Naive thymus-derived CD4-positive, alpha-beta T cell (primary cell): Measurements from ENCODE around the gene SPTBN4. TPM values are rescaled to one million over a fixed set of nuclear protein-coding genes. Genes with fewer than 3 reads are reported as not detected.
"Not testable (repeated sequence)": the region's sequence is repeated elsewhere in the genome, so short reads cannot be mapped to it uniquely, and the experiment has no call there.

Experiments
- ATAC-seq: fragments of 150-1000 bp; cut with Tn5 transposase; 2 replicates; pipeline ENCODE4 v1.10.0; 2021; ENCODE audit warnings: mild to moderate bottlenecking, moderate library complexity
- CTCF ChIA-PET: fragments of 350-600 bp; sonication (Branson Sonifier 250); formaldehyde crosslinking; loops from one replicate; lab custom pipeline; 2021; ENCODE audit warnings: antibody characterized with exemption; lab: Charles Lee
- POLR2A ChIA-PET: fragments of 350-600 bp; sonication (Branson Sonifier 250); formaldehyde crosslinking; loops from one replicate; lab custom pipeline; 2021; ENCODE audit warnings: antibody characterized with exemption, inconsistent platforms; lab: Charles Lee
- DNase-seq, 9 donors: peaks; one replicate each; pipeline versions ENCODE4 v3.0.0 to v3.0.0-alpha.2; 2020 to 2022; ENCODE audit warnings: mixed read lengths in 1 of 9
- H3K27ac ChIP-seq: one replicate; pipeline ENCODE4 v1.7.0; 2013; ENCODE audit warnings: mild to moderate bottlenecking, low read depth, low read length, moderate library complexity
- H3K27me3 ChIP-seq, 2 donors: one replicate each; pipeline ENCODE4 v1.7.0; 2013; ENCODE audit warnings: low read length in 2 of 2, mild to moderate bottlenecking in 2 of 2, moderate library complexity in 2 of 2; ENCODE audit not compliant: control insufficient read depth in 2 of 2, insufficient read depth in 2 of 2
- H3K36me3 ChIP-seq, 3 experiments: 1 replicate in 2 of 3; 2 replicates in 1 of 3; pipeline ENCODE4 v1.7.0; 2013; ENCODE audit warnings: low read length in 3 of 3, mild to moderate bottlenecking in 3 of 3, moderate library complexity in 1 of 3; ENCODE audit not compliant: insufficient read depth in 3 of 3, control insufficient read depth in 2 of 3
- H3K4me1 ChIP-seq, 2 donors: one replicate each; pipeline ENCODE4 v1.7.0; 2013; ENCODE audit warnings: low read length in 2 of 2, mild to moderate bottlenecking in 2 of 2, moderate library complexity in 1 of 2; ENCODE audit not compliant: control insufficient read depth in 2 of 2, insufficient read depth in 2 of 2
- H3K4me3 ChIP-seq: 2 replicates; pipeline ENCODE4 v1.7.0; 2013; ENCODE audit warnings: mild to moderate bottlenecking, low read length
- H3K9me3 ChIP-seq, 3 experiments: 1 replicate in 2 of 3; 2 replicates in 1 of 3; pipeline ENCODE4 v1.7.0; 2013; ENCODE audit warnings: low read length in 3 of 3; ENCODE audit not compliant: control insufficient read depth in 2 of 3
- H3K27ac Mint-ChIP-seq, 9 donors: one replicate each; pipeline ENCODE4 v1.8.0; 2020 to 2022; ENCODE audit warnings: mixed read lengths in 9 of 9, mild to moderate bottlenecking in 8 of 9, moderate library complexity in 5 of 9, inconsistent platforms in 2 of 9
- H3K27me3 Mint-ChIP-seq, 5 donors: one replicate each; pipeline ENCODE4 v1.8.0; 2021 to 2022; ENCODE audit warnings: mixed read lengths in 5 of 5, mild to moderate bottlenecking in 1 of 5
- H3K36me3 Mint-ChIP-seq, 5 donors: one replicate each; pipeline ENCODE4 v1.8.0; 2020 to 2022; ENCODE audit warnings: mixed read lengths in 5 of 5, mild to moderate bottlenecking in 3 of 5, inconsistent platforms in 1 of 5
- H3K4me1 Mint-ChIP-seq, 7 donors: one replicate each; pipeline ENCODE4 v1.8.0; 2020 to 2022; ENCODE audit warnings: mixed read lengths in 7 of 7, mild to moderate bottlenecking in 3 of 7, inconsistent platforms in 1 of 7
- H3K4me3 Mint-ChIP-seq, 10 donors: one replicate each; pipeline ENCODE4 v1.8.0; 2020 to 2022; ENCODE audit warnings: mild to moderate bottlenecking in 10 of 10, mixed read lengths in 10 of 10, moderate library complexity in 6 of 10, inconsistent platforms in 2 of 10
- H3K9me3 Mint-ChIP-seq, 11 donors: one replicate each; pipeline ENCODE4 v1.8.0; 2020 to 2022; ENCODE audit warnings: mixed read lengths in 11 of 11, mild to moderate bottlenecking in 4 of 11, inconsistent platforms in 1 of 11, moderate library complexity in 1 of 11
- intact Hi-C, 2 donors: fragments of 100-400 bp; cut with micrococcal nuclease; formaldehyde crosslinking; loops; one replicate each; pipeline ENCODE4 v1.15.1; 2023
- polyA plus RNA-seq, 2 donors: library from polyadenylated mRNA; unstranded; fragments of 300-500 nt; fragmentation: Illumina TruSeq; gene quantifications; one replicate each; pipeline ENCODE4 v1.2.3, GENCODE V29; 2021
- total RNA-seq, 6 experiments: library from RNA in 5 of 6; stranded (reverse) in 5 of 6; gene quantifications; 1 replicate in 5 of 6; 2 replicates in 1 of 6; pipeline ENCODE4 v1.2.3 and lab custom pipeline; 2021 to 2026

The SPTBN4 gene
- total and polyA plus RNA-seq, 7 experiments from 2014 or later, result 0.20 to 1.5 (median 0.66) TPM; not detected in 1

GRCh38 chr19:40431698-40432097 is 35.1 kb upstream of the SPTBN4 start:
- DNase-seq (no peak), ATAC-seq (no peak)
- Histone ChIP-seq H3K4me1 (peaks cover 5 to 6% of the 10 kb centered on the region in 2 donors), H3K9me3 (no peaks in the 10 kb centered on the region), H3K36me3 (no peaks in the 10 kb centered on the region), H3K27ac (no peak overlapping the region), H3K4me3 (no peak overlapping the region), H3K27me3 (no peaks in the 10 kb centered on the region)
- POLR2A ChIA-PET, result interaction anchor here (0.6 to 3.0 kb wide), 2 partner anchors 12 to 1435 kb away, joined by 5 to 20 read pairs; no protein-coding TSS in a partner anchor
- Mint-ChIP-seq H3K27ac (peak overlapping the region in 2 of 9 donors; percentile 53 to 99), H3K36me3 (no peaks in the 10 kb centered on the region), H3K4me3 (peak overlapping the region in 5 of 10 donors; percentile 13 to 96 (median 19)), H3K27me3 (no peaks in the 10 kb centered on the region), H3K4me1 (peaks cover 0 to 25% (median 12%) of the 10 kb centered on the region in 7 donors), H3K9me3 (peaks cover 0 to 2% (median 0%) of the 10 kb centered on the region in 11 donors)
- intact Hi-C loops, result no loop called here
- CTCF ChIA-PET, result no interaction called here

GRCh38 chr19:40432760-40433159 is 34.0 kb upstream of the SPTBN4 start:
- not testable (repeated sequence) for H3K27me3 Mint-ChIP-seq, H3K4me1 ChIP-seq, H3K4me3 ChIP-seq, H3K27me3 ChIP-seq, DNase-seq, H3K9me3 ChIP-seq, H3K36me3 ChIP-seq, ATAC-seq, H3K36me3 Mint-ChIP-seq, H3K9me3 Mint-ChIP-seq
- POLR2A ChIA-PET, result interaction anchor here (0.6 to 3.2 kb wide), 7 partner anchors 9 to 258 kb away, joined by 3 to 24 read pairs (median 4); partner anchors contain the start of gene SERTAD3
- peak overlapping the region; percentile 77 for H3K27ac ChIP-seq
- Mint-ChIP-seq H3K4me1 (peaks cover 0 to 25% (median 12%) of the 10 kb centered on the region in 7 donors), H3K27ac (peak overlapping the region; percentile 39 to 99 (median 98)), H3K4me3 (peak overlapping the region; percentile 88 to 98 (median 95))
- intact Hi-C loops, result loop anchor here (1.0 kb wide), 3 partner anchors 7 to 11 kb away; partner anchors contain the start of gene SERTAD1 (in 1 of the 2)
- CTCF ChIA-PET, result interaction anchor here (1.9 to 2.0 kb wide), 2 partner anchors 10 to 12 kb away, joined by 9 to 11 read pairs; no protein-coding TSS in a partner anchor

- H3K4me1 ChIP-seq, result peaks cover 5 to 6% of the 10 kb centered on the region in 2 donors
- intact Hi-C loops, result loop anchor here (1.0 kb wide), 3 partner anchors 8 to 12 kb away; partner anchors contain the start of gene SERTAD1 (in 2 of the 2)
- H3K4me1 Mint-ChIP-seq, result peaks cover 0 to 25% (median 12%) of the 10 kb centered on the region in 7 donors
- peak overlapping the region; percentile 53 for H3K4me3 ChIP-seq
- H3K4me3 Mint-ChIP-seq, result peak overlapping the region; percentile 88 to 98 (median 95)
- ATAC-seq (peak; percentile 94), DNase-seq (peak in 8 of 9 donors; percentile 42 to 70 (median 52))
- peaks cover 0 to 2% (median 0%) of the 10 kb centered on the region in 11 donors for H3K9me3 Mint-ChIP-seq
- peak overlapping the region; percentile 97 to 99 (median 98) for H3K27ac Mint-ChIP-seq
- ChIA-PET POLR2A (interaction anchor here (0.6 to 3.2 kb wide), 8 partner anchors 8 to 981 kb away, joined by 3 to 24 read pairs (median 4); partner anchors contain the start of gene SERTAD3), CTCF (interaction anchor here (0.7 to 2.0 kb wide), 3 partner anchors 9 to 13 kb away, joined by 3 to 11 read pairs (median 9); no protein-coding TSS in a partner anchor)
- peak overlapping the region; percentile 77 for H3K27ac ChIP-seq
- H3K27me3 ChIP-seq, result no peaks in the 10 kb centered on the region
- no peaks in the 10 kb centered on the region for H3K36me3 ChIP-seq
- no peaks in the 10 kb centered on the region for H3K27me3 Mint-ChIP-seq
- H3K9me3 ChIP-seq, result no peaks in the 10 kb centered on the region
- no peaks in the 10 kb centered on the region for H3K36me3 Mint-ChIP-seq
Observed at GRCh38 chr19:40433391-40434216, 33.2 kb upstream of the SPTBN4 start.

- Mint-ChIP-seq H3K4me3 (no peak overlapping the region), H3K4me1 (peaks cover 10 to 38% (median 22%) of the 10 kb centered on the region in 7 donors), H3K27ac (peak overlapping the region in 1 of 9 donors; percentile 69), H3K9me3 (peaks cover 0 to 2% (median 0%) of the 10 kb centered on the region in 11 donors), H3K27me3 (no peaks in the 10 kb centered on the region), H3K36me3 (peaks cover 0 to 6% (median 0%) of the 10 kb centered on the region in 5 donors)
- ChIA-PET CTCF (interaction anchor here (1.8 kb wide), 1 partner anchor 26 kb away, joined by 5 read pairs; no protein-coding TSS in a partner anchor), POLR2A (interaction anchor here (0.6 to 1.9 kb wide), 4 partner anchors 10 to 953 kb away, joined by 6 read pairs; partner anchors contain the start of gene SERTAD1)
- intact Hi-C loops, result no loop called here
- Histone ChIP-seq H3K9me3 (no peaks in the 10 kb centered on the region), H3K27ac (no peak overlapping the region), H3K4me3 (no peak overlapping the region), H3K27me3 (no peaks in the 10 kb centered on the region), H3K4me1 (peaks cover 12 to 13% of the 10 kb centered on the region in 2 donors), H3K36me3 (peaks cover 9 to 20% (median 10%) of the 10 kb centered on the region in 3 experiments)
- ATAC-seq, result no peak
- no peak for DNase-seq
Observed at GRCh38 chr19:40438284-40438683, 28.5 kb upstream of the SPTBN4 start.

- Mint-ChIP-seq H3K27me3 (no peaks in the 10 kb centered on the region), H3K36me3 (peaks cover 0 to 6% (median 4%) of the 10 kb centered on the region in 5 donors), H3K4me1 (peaks cover 19 to 32% (median 21%) of the 10 kb centered on the region in 7 donors), H3K4me3 (peak overlapping the region; percentile 96 to 100 (median 98)), H3K9me3 (peaks cover 0 to 2% (median 0%) of the 10 kb centered on the region in 11 donors), H3K27ac (peak overlapping the region in 8 of 9 donors; percentile 65 to 99 (median 96))
- ATAC-seq, result no peak
- peaks cover 8 to 12% of the 10 kb centered on the region in 2 donors for H3K4me1 ChIP-seq
- no peaks in the 10 kb centered on the region for H3K9me3 ChIP-seq
- ChIA-PET POLR2A (interaction anchor here (0.6 to 5.4 kb wide), 7 partner anchors 9 to 150 kb away, joined by 3 to 66 read pairs (median 4); partner anchors contain the start of gene SERTAD1), CTCF (interaction anchor here (0.6 to 2.4 kb wide), 2 partner anchors 8 to 251 kb away, joined by 4 to 9 read pairs; no protein-coding TSS in a partner anchor)
- H3K4me3 ChIP-seq, result no peak overlapping the region
- no peak for DNase-seq
- intact Hi-C loops, result loop anchor here (5.0 to 10.0 kb wide), 12 partner anchors 251 to 1801 kb away; partner anchors contain the start of genes GSK3A (in 2 of the 2), PSMC4 (in 2 of the 2), TGFB1 (in 2 of the 2) and BCKDHA (in 1 of the 2)
- peak overlapping the region; percentile 89 for H3K27ac ChIP-seq
- H3K36me3 ChIP-seq, result peaks cover 9 to 23% (median 10%) of the 10 kb centered on the region in 3 experiments
- no peaks in the 10 kb centered on the region for H3K27me3 ChIP-seq
Observed at GRCh38 chr19:40441719-40442253, 25.0 kb upstream of the SPTBN4 start.
